SJSA1 (cell line): ENCODE results near the gene FBLN1. TPM values are rescaled to one million over a fixed set of nuclear protein-coding genes. Genes with fewer than 3 reads are reported as not detected.
"Not testable (repeated sequence)": the region's sequence is repeated elsewhere in the genome, so short reads cannot be mapped to it uniquely, and the experiment has no call there.

Experiments used
- DNase-seq, 2 experiments: peaks; one replicate each; pipeline ENCODE4 v3.0.0-alpha.2; 2015 to 2020; ENCODE audit warnings: low spot score in 2 of 2, low read depth in 1 of 2
- H3K27ac ChIP-seq: fragments of 250-450 bp; sonication (Bioruptor Pico); 2 replicates; pipeline ENCODE4 v1.5.1; 2020; ENCODE audit warnings: mild to moderate bottlenecking, moderate library complexity
- H3K27me3 ChIP-seq: fragments of 250-450 bp; sonication (Bioruptor Pico); replicated peaks from 2 replicates; pipeline ENCODE4 v1.5.1; 2020; ENCODE audit warnings: mild to moderate bottlenecking, moderate library complexity
- H3K36me3 ChIP-seq: fragments of 250-450 bp; sonication (Bioruptor Pico); 2 replicates; pipeline ENCODE4 v1.5.1; 2020; ENCODE audit warnings: mild to moderate bottlenecking
- H3K4me1 ChIP-seq: fragments of 250-450 bp; sonication (Bioruptor Pico); replicated peaks from 2 replicates; pipeline ENCODE4 v1.6.1; 2021; ENCODE audit warnings: mild to moderate bottlenecking
- H3K4me3 ChIP-seq: fragments of 250-450 bp; sonication (Bioruptor Pico); 2 replicates; pipeline ENCODE4 v1.5.1; 2020; ENCODE audit warnings: mild to moderate bottlenecking
- H3K9me3 ChIP-seq: fragments of 250-450 bp; sonication (Bioruptor Pico); replicated peaks from 2 replicates; pipeline ENCODE4 v1.5.1; 2020; ENCODE audit warnings: mild to moderate bottlenecking
- total RNA-seq: library from RNA; depleted of rRNA; stranded (reverse); fragments of >200 nt; shearing (Covaris generic); gene quantifications from 2 replicates; pipeline ENCODE4 v1.2.3, GENCODE V29; 2014

Gene FBLN1
- total RNA-seq, 1 experiment from 2014 or later = 38.8 TPM

DNA sequence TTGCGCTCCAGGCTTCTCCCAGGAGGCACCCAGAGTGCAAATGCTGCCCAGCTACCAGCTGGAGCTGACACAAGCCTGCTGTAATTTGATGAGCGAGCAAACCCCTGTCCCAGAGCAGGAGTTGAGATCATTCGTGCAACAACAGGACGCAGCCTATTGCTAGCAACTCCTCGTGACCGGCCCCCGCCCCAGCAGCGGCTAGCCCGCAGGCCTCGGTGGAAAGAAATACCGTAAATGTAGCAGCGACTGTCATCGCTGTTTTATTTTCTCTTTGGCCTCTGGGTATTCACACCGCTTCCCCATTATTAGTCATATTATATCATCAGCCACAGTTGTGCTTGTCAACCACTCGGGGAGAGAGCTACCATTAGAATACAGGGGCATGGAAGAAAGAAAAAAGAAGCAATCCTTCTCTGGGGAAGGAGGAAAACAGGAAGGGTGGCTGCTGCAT, 109.8 kb downstream of the FBLN1 start:
- no peaks in the 10 kb centered on the region for H3K27me3 ChIP-seq
- peak overlapping the region; percentile 58 for H3K27ac ChIP-seq
- H3K4me3 ChIP-seq = peak overlapping the region; percentile 2; the same call in 1 of the 2 replicates
- peak; percentile 60 to 76 for DNase-seq
- H3K9me3 ChIP-seq = no peaks in the 10 kb centered on the region
- no peaks in the 10 kb centered on the region for H3K36me3 ChIP-seq
- peaks cover 46% of the 10 kb centered on the region for H3K4me1 ChIP-seq

- H3K9me3 ChIP-seq = no peaks in the 10 kb centered on the region
- H3K4me1 ChIP-seq = peaks cover 41% of the 10 kb centered on the region
- DNase-seq = no peak
- peak overlapping the region; percentile 58 for H3K27ac ChIP-seq
- no peaks in the 10 kb centered on the region for H3K27me3 ChIP-seq
- H3K36me3 ChIP-seq = no peaks in the 10 kb centered on the region
- H3K4me3 ChIP-seq = no peak overlapping the region
Observed at GRCh38 chr22:45612940-45613339, 110.3 kb downstream of the FBLN1 start.

- no peaks in the 10 kb centered on the region for H3K36me3 ChIP-seq
- no peaks in the 10 kb centered on the region for H3K27me3 ChIP-seq
- no peak overlapping the region for H3K27ac ChIP-seq
- peaks cover 28% of the 10 kb centered on the region for H3K4me1 ChIP-seq
- no peak overlapping the region for H3K4me3 ChIP-seq
- H3K9me3 ChIP-seq = no peaks in the 10 kb centered on the region
- no peak for DNase-seq
Observed at GRCh38 chr22:45615364-45615763, 112.7 kb downstream of the FBLN1 start.

DNA sequence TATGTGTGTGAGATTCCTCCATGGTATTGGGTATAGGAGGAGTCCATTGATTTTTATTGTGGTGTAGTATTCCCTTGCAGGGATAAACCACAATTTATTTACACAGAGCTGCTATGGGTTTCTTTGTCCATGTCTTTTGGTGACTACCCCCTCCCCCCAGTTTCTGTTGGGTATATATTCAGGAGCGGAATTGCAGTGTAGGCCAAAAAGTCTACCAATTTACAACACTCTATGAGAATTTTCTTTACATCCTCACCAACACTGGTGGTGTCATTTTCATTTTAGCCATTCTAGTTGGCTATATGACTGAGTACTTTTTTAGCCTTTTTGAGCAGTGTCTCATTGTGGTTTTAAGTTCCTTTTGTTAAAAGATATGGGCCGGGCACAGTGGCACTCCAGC, 113.7 kb downstream of the FBLN1 start:
- Histone ChIP-seq H3K27ac (no peak overlapping the region), H3K4me1 (peaks cover 28% of the 10 kb centered on the region), H3K4me3 (no peak overlapping the region), H3K36me3 (no peaks in the 10 kb centered on the region), H3K9me3 (no peaks in the 10 kb centered on the region), H3K27me3 (no peaks in the 10 kb centered on the region)
- DNase-seq = no peak

GRCh38 chr22:45617948-45618347, 115.3 kb downstream of the FBLN1 start:
- Histone ChIP-seq H3K27me3 (no peaks in the 10 kb centered on the region), H3K4me3 (no peak overlapping the region), H3K9me3 (no peaks in the 10 kb centered on the region), H3K4me1 (peaks cover 20% of the 10 kb centered on the region), H3K36me3 (no peaks in the 10 kb centered on the region), H3K27ac (no peak overlapping the region)
- DNase-seq = no peak

- Histone ChIP-seq H3K27me3 (no peaks in the 10 kb centered on the region), H3K27ac (no peak overlapping the region)
Observed at GRCh38 chr22:45620706-45621105, 118.0 kb downstream of the FBLN1 start.

DNA sequence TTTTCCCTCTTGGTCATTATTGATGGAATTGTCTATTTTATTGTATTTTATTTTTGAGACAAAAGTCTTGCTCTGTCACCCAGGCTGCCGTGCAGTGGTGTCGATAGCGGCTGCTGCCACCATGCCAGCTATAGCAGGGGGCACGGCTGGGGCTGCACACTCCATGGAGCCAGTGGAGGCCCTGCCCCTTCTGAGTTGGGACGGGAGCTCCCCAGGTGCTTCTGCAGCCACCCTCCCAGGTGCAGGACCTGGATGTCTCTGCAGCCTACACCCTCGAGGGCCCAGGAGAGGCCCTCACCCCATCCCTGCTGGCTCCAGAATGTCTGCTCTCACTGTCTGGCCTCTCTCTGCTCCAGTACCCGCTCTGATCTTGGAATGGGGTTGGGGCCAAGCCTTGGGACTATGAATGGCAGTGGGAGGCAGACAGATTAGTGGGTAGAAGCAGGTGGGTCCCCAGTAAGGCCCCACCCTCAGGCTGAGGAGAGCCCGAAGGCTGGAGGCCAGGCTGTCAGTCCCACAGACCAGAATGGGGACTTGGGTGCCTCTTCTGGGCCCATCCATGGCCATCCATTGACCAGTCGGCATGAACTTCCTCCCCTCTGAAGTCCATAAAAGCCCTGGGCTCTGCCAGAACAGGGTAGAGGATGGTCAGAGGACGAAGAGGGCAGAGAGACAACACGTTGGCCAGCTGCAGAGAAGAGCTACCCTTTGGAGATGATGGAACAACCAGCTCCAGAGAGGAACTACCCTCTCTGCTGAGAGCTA, 119.3 kb downstream of the FBLN1 start:
- no peak overlapping the region for H3K27ac ChIP-seq
- H3K9me3 ChIP-seq = no peaks in the 10 kb centered on the region
- no peaks in the 10 kb centered on the region for H3K27me3 ChIP-seq
- H3K4me1 ChIP-seq = peaks cover 10% of the 10 kb centered on the region
- DNase-seq = no peak
- no peaks in the 10 kb centered on the region for H3K36me3 ChIP-seq
- H3K4me3 ChIP-seq = no peak overlapping the region

More at GRCh38 chr22:45620706-45621105, 118.0 kb downstream of the FBLN1 start:
- H3K9me3 ChIP-seq = no peaks in the 10 kb centered on the region
- H3K4me1 ChIP-seq = peaks cover 18% of the 10 kb centered on the region
- no peak for DNase-seq
- no peak overlapping the region for H3K4me3 ChIP-seq
- no peaks in the 10 kb centered on the region for H3K36me3 ChIP-seq

GRCh38 chr22:45623464-45624145, 120.9 kb downstream of the FBLN1 start:
- H3K4me3 ChIP-seq, H3K36me3 ChIP-seq, H3K27me3 ChIP-seq, DNase-seq, H3K9me3 ChIP-seq: not testable (repeated sequence)
- Histone ChIP-seq H3K27ac (peak overlapping the region; percentile 14; the same call in 1 of the 2 replicates), H3K4me1 (peaks cover 21% of the 10 kb centered on the region)

GRCh38 chr22:45626198-45626651, 123.5 kb downstream of the FBLN1 start:
- no peak for DNase-seq
- Histone ChIP-seq H3K36me3 (no peaks in the 10 kb centered on the region), H3K27ac (no peak overlapping the region), H3K9me3 (no peaks in the 10 kb centered on the region), H3K27me3 (no peaks in the 10 kb centered on the region), H3K4me3 (no peak overlapping the region), H3K4me1 (peaks cover 37% of the 10 kb centered on the region)

DNA sequence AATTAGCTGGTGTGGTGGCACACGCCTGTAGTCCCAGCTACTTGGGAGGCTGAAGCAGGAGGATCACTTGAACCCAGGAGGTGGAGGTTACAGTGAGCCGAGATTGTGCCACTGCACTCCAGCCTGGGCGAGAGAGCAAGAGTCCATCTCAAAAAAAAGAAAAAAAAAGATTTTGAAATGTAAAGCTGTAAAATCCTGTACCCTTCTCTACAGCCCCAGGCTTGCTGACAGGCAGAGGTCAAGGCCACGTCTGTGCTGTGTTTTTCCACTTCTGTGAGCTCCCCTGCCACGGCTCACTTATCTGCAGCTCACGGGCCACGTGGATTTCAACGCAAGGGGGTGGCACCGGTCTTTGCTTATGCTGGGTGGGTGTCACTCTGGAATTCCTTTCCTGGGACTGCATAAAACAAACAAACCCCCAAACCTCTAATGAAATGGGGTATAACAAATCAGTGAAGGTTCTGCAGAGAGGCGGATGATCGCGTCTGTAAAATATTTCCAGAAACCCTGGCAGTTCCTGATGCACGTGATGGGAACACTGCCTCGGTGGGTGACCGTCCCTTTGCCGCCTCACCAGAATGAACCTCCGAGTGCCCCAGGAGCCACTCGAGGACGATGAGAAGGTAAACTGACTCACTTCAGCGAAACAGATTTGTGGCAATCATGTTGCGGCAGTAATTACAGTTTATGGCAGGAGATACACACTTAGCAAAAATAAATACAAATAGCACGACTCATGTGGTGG, 125.0 kb downstream of the FBLN1 start:
- H3K36me3 ChIP-seq = no peaks in the 10 kb centered on the region
- H3K4me3 ChIP-seq = no peak overlapping the region
- no peaks in the 10 kb centered on the region for H3K9me3 ChIP-seq
- no peaks in the 10 kb centered on the region for H3K27me3 ChIP-seq
- no peak overlapping the region for H3K27ac ChIP-seq
- peaks cover 51% of the 10 kb centered on the region for H3K4me1 ChIP-seq
- no peak for DNase-seq

DNA sequence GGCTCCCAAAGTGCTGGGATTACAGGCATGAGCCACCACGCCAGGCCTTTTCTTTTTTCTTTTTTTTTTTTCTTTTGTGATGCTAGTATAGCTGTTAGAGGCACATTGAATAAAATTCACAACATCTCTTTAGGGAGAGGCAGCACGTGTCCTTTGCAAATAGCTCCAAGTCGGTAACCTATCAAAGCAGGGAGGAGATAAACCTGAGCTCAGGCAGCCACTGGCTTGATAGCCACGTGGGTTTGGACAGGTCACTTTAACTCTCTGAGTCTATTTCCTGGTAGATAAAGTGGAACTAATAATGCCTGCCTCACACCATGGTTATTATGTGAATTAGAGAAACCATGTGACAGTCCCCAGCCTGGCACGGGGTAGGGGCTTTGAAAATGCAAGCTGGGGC, 125.8 kb downstream of the FBLN1 start:
- Histone ChIP-seq H3K27me3 (no peaks in the 10 kb centered on the region), H3K36me3 (no peaks in the 10 kb centered on the region), H3K27ac (no peak overlapping the region), H3K4me1 (peaks cover 60% of the 10 kb centered on the region), H3K9me3 (no peaks in the 10 kb centered on the region), H3K4me3 (no peak overlapping the region)
- DNase-seq = no peak

- Histone ChIP-seq H3K9me3 (no peaks in the 10 kb centered on the region), H3K4me1 (peaks cover 62% of the 10 kb centered on the region), H3K4me3 (no peak overlapping the region), H3K36me3 (no peaks in the 10 kb centered on the region), H3K27ac (no peak overlapping the region), H3K27me3 (no peaks in the 10 kb centered on the region)
- DNase-seq = no peak
Observed at GRCh38 chr22:45629469-45630089, 126.9 kb downstream of the FBLN1 start.

DNA sequence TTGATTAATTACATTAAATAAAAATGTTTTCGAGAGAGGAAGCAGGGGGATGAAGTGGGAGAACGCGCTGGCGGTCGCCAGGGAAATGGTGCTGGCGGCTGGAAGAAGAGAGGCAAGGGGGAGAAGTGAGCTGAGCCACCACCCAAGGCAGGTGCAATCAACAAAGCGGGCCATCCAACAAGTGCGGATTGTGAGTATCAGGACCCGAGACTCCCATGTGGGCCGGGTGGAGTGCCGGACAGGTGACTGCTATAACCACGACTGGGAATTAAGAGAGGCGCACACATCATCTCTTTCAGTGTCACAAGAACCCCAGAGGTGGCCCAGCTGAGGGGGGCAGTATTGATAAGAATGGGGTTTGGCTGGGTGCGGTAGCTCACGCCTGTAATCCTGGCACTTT, 127.8 kb downstream of the FBLN1 start:
- H3K9me3 ChIP-seq = no peaks in the 10 kb centered on the region
- H3K36me3 ChIP-seq = no peaks in the 10 kb centered on the region

More for the DNA sequence above, 127.8 kb downstream of the FBLN1 start:
- no peak overlapping the region for H3K27ac ChIP-seq
- no peak for DNase-seq
- H3K4me3 ChIP-seq = no peak overlapping the region
- H3K27me3 ChIP-seq = no peaks in the 10 kb centered on the region
- H3K4me1 ChIP-seq = peaks cover 62% of the 10 kb centered on the region
